IPS DF 6.9 (cell line): ENCODE measurements around the gene ZNF641.

Source experiments
- DNase-seq: peaks from one replicate; pipeline ENCODE4 v3.0.0-alpha.2; 2013; ENCODE audit warnings: low read depth, low spot score
- H3K27ac ChIP-seq: one replicate; pipeline ENCODE4 v1.5.1; 2013; ENCODE audit warnings: low read length, control low read depth
- H3K27me3 ChIP-seq: 2 replicates; pipeline ENCODE4 v1.6.1; 2013; ENCODE audit warnings: mild to moderate bottlenecking, low read length; ENCODE audit not compliant: control insufficient read depth, insufficient read depth
- H3K36me3 ChIP-seq: 2 replicates; pipeline ENCODE4 v1.6.1; 2013; ENCODE audit warnings: low read length; ENCODE audit not compliant: control insufficient read depth, insufficient read depth
- H3K4me1 ChIP-seq: 2 replicates; pipeline ENCODE4 v1.6.1; 2013; ENCODE audit warnings: low read length; ENCODE audit not compliant: control insufficient read depth, insufficient read depth
- H3K4me3 ChIP-seq: 2 replicates; pipeline ENCODE4 v1.5.1; 2013; ENCODE audit warnings: mild to moderate bottlenecking, low read length
- H3K9me3 ChIP-seq: 2 replicates; pipeline ENCODE4 v1.6.1; 2013; ENCODE audit warnings: low read length, inconsistent platforms; ENCODE audit not compliant: control insufficient read depth, insufficient read depth
- WGBS: extraction: QIAGEN DNeasy Blood & Tissue Kit; methylation state at CpG from one replicate; pipeline ENCODE4 v1.1.7; 2013; ENCODE audit warnings: mixed read lengths, missing lambda C conversion rate; ENCODE audit not compliant: insufficient read length, insufficient coverage; 5-methylcytosine and 5-hydroxymethylcytosine counted together

ZNF641 gene

DNA sequence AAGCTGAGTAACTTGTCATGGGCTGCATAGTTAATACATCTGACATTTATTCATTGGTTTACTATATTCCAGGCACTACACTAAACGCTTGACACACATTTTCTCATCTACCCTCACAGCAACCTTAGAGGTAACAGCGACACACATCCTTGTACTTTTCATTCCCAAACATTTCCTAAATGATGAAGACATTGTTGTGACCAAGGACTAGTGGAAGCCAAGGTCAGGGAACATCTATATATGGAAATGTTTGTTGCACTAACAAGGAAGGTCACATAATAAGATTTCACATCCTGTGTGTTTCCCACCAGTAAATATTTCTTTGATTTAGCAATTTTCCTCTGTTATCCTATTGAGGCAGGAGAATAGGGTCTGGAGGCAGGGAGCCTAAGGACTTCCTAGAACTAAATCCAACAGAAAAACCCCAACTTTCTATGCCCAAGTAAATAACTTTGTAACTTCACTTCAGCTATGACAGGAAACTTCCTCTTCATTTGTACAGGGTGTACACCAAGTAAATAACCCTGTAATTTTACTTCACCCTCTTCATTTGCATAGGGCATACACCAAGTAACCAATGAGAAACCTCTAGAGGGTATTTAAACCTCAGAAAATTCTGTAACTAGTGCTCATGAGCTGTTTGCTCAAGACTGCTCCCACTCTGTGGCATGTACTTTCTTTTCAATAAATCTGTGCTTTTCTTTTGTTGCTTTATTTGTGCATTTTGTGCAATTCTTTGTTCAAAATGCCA lies 48.4 kb downstream of the ZNF641 start:
- Histone ChIP-seq H3K36me3 (no peaks in the 10 kb centered on the region), H3K27me3 (no peaks in the 10 kb centered on the region; the same call in 1 of the 2 replicates), H3K9me3 (no peaks in the 10 kb centered on the region), H3K27ac (no peak overlapping the region), H3K4me3 (no peak overlapping the region), H3K4me1 (no peaks in the 10 kb centered on the region)
- no CpG with 5 or more reads among the region's 2 CpGs for WGBS
- no peak for DNase-seq

DNA sequence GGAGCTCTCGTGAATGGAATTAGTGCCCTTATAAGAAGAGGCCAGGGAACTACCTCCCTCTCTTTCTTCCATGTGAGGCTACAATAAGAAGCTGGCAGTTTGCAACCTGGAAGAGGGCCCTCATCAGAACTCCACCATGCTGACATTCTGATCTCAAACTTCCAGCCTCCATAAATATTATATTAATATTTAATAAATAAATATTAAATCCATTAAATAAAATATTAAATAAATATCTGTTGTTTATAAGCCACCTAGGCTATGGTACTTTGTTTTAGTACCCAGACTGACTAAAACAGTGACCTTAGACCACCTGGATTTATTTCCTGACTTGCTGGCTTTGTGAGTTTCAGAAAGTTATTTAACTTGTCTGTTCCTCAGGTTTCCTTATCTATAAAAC lies 49.9 kb downstream of the ZNF641 start:
- H3K9me3 ChIP-seq = no peaks in the 10 kb centered on the region
- no peak overlapping the region for H3K4me3 ChIP-seq
- WGBS = no CpG with 5 or more reads among the region's 1 CpG
- no peaks in the 10 kb centered on the region; the same call in 1 of the 2 replicates for H3K27me3 ChIP-seq
- no peak for DNase-seq
- H3K4me1 ChIP-seq = no peaks in the 10 kb centered on the region
- H3K36me3 ChIP-seq = no peaks in the 10 kb centered on the region
- H3K27ac ChIP-seq = no peak overlapping the region

DNA sequence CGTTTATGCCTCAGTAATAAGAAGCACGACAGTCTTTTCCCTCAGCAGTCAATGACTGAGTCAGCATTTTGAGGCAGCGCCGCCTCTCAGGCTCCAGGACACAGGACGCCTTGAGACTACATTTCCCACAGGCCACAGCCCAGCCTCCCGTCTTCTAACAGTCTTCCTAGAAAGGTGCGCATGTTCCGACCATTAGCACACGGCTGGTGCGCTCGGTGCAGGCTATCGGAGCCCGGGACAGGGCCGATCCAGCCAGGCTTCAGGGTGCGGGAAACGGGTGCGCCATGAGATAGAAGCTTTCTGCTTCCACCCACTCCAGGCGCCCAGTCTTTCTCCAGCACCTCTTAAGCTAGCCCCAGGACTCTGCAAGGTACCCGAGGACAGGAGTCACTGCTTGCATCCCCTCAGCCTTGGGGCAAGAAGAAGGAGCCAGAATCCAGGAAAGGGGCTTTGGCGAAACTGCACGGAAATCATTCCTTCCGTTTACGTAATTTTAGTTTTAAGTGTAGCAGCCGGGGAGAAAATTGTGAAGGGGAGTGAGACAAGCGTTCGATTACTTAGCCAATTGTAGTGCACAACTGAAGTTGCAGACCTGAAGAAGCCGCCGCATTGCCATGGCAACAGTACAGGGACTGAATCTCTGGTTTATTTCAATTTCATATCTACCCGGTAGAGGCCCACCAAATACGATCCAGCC lies 54.0 kb downstream of the ZNF641 start:
- Histone ChIP-seq H3K4me3 (peak overlapping the region; percentile 54; the same call in 1 of the 2 replicates), H3K9me3 (no peaks in the 10 kb centered on the region), H3K36me3 (no peaks in the 10 kb centered on the region), H3K27ac (no peak overlapping the region), H3K4me1 (no peaks in the 10 kb centered on the region), H3K27me3 (no peaks in the 10 kb centered on the region; the same call in 1 of the 2 replicates)
- DNase-seq = peak; percentile 72
- WGBS = no CpG with 5 or more reads among the region's 30 CpGs

DNA sequence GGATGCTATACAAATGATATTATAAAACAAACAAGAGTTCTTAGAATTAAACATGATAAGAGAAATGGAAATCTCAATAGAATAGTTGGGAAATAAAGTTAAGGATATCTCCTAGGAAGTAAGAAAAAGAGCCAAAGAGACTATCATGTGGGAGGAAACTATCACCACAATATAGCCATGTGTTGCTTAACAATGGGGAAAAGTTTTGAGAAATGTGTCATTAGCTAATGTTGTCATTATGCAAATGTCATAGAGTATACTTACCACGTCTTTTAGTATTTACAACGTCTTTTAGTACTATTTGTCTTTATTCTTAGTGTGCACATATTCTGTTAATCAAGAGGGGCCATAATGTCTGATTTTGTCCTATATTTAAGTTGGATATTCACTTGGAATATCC lies 58.7 kb downstream of the ZNF641 start:
- H3K4me3 ChIP-seq = no peak overlapping the region
- no peaks in the 10 kb centered on the region for H3K4me1 ChIP-seq
- no peak overlapping the region for H3K27ac ChIP-seq
- WGBS = no CpG with 5 or more reads among the region's 2 CpGs
- no peaks in the 10 kb centered on the region for H3K9me3 ChIP-seq
- H3K36me3 ChIP-seq = no peaks in the 10 kb centered on the region
- DNase-seq = no peak
- H3K27me3 ChIP-seq = no peaks in the 10 kb centered on the region; the same call in 1 of the 2 replicates

DNA sequence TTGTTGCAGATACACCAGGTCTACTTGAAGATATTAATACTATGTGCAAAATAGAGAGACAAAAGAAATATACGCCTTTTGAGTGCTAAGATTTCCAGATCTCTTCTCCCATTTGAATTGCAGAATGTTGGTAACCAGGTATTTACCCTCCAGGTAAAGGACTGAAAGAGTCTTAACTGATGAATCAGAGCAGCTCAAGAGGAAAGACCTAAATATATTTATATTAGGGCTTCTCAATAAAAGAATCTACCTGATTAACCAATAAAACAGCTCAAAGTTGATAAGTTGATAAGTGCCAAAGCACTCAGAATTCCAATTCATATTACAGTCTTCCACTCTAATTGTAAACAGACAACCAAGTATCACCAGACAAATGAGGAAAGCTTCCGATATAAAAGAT lies 59.2 kb downstream of the ZNF641 start:
- Histone ChIP-seq H3K27me3 (no peaks in the 10 kb centered on the region), H3K36me3 (no peaks in the 10 kb centered on the region), H3K9me3 (no peaks in the 10 kb centered on the region), H3K4me1 (no peaks in the 10 kb centered on the region), H3K4me3 (no peak overlapping the region), H3K27ac (no peak overlapping the region)
- WGBS = no CpG with 5 or more reads among the region's 2 CpGs
- DNase-seq = no peak

GRCh38 chr12:48288387-48289268 lies 62.1 kb downstream of the ZNF641 start:
- no peak for DNase-seq
- H3K9me3 ChIP-seq = no peaks in the 10 kb centered on the region
- no CpG with 5 or more reads among the region's 6 CpGs for WGBS

More at GRCh38 chr12:48288387-48289268, 62.1 kb downstream of the ZNF641 start:
- no peaks in the 10 kb centered on the region; the same call in 1 of the 2 replicates for H3K27me3 ChIP-seq
- no peaks in the 10 kb centered on the region for H3K4me1 ChIP-seq
- no peak overlapping the region for H3K27ac ChIP-seq
- H3K36me3 ChIP-seq = no peaks in the 10 kb centered on the region
- H3K4me3 ChIP-seq = no peak overlapping the region
